ENCODE results near the gene ST6GALNAC2. TPM values are rescaled to one million over a fixed set of nuclear protein-coding genes. Genes with fewer than 3 reads are reported as not detected.

ST6GALNAC2 gene
- total RNA-seq, 1 donor from 2014 or later = 1.5 TPM

- Mint-ChIP-seq H3K4me1 (ENCODE audit: low read depth) (peaks cover 12% of the 10 kb centered on the region), H3K27me3 (ENCODE audit: low read depth) (no peaks in the 10 kb centered on the region), H3K4me3 (ENCODE audit: unreplicated experiment) (peak overlapping the region; percentile 46), H3K36me3 (ENCODE audit: low read depth) (no peaks in the 10 kb centered on the region), H3K9me3 (ENCODE audit: low read depth) (no peaks in the 10 kb centered on the region), H3K27ac (ENCODE audit: unreplicated experiment) (no peak overlapping the region)
- no peak for TF ChIP-seq CTCF (IDR thresholded peaks at IDR 0.05)
- DNase-seq (ENCODE audit: low spot score) = peak; percentile 60
Measured at GRCh38 chr17:76538941-76539570, 46.6 kb downstream of the ST6GALNAC2 start.

GRCh38 chr17:76538281-76538931 lies 47.3 kb downstream of the ST6GALNAC2 start:
- DNase-seq (ENCODE audit: low spot score) = peak; percentile 86
- Mint-ChIP-seq H3K9me3 (ENCODE audit: low read depth) (no peaks in the 10 kb centered on the region), H3K4me1 (ENCODE audit: low read depth) (peaks cover 10% of the 10 kb centered on the region), H3K36me3 (ENCODE audit: low read depth) (no peaks in the 10 kb centered on the region), H3K27ac (ENCODE audit: unreplicated experiment) (no peak overlapping the region), H3K4me3 (ENCODE audit: unreplicated experiment) (peak overlapping the region; percentile 46), H3K27me3 (ENCODE audit: low read depth) (no peaks in the 10 kb centered on the region)
- no peak for TF ChIP-seq CTCF (IDR thresholded peaks at IDR 0.05)

- Mint-ChIP-seq H3K4me1 (ENCODE audit: low read depth) (peaks cover 10% of the 10 kb centered on the region), H3K9me3 (ENCODE audit: low read depth) (no peaks in the 10 kb centered on the region), H3K4me3 (ENCODE audit: unreplicated experiment) (peak within 1 kb of the TSS; percentile 53), H3K27ac (ENCODE audit: unreplicated experiment) (no peak within 1 kb of the TSS), H3K27me3 (ENCODE audit: low read depth) (no peaks in the 10 kb centered on the region), H3K36me3 (ENCODE audit: low read depth) (no peaks in the 10 kb centered on the region)
- TF ChIP-seq CTCF (IDR thresholded peaks at IDR 0.05) = no peak
- DNase-seq (ENCODE audit: low spot score) = peak; percentile 78
Measured at GRCh38 chr17:76537578-76538280, 47.9 kb downstream of the ST6GALNAC2 start, which contains the start of gene CYGB. Gene CYGB (minus strand): TSS chr17:76537709. CDS start chr17:76537542, 167 bp downstream.

GRCh38 chr17:76537288-76537577 lies 48.4 kb downstream of the ST6GALNAC2 start:
- TF ChIP-seq CTCF (IDR thresholded peaks at IDR 0.05) = no peak
- H3K4me3 Mint-ChIP-seq (ENCODE audit: unreplicated experiment) = peak overlapping the region; percentile 53
- no peak overlapping the region for H3K27ac Mint-ChIP-seq (ENCODE audit: unreplicated experiment)
- H3K4me1 Mint-ChIP-seq (ENCODE audit: low read depth) = peaks cover 10% of the 10 kb centered on the region
- H3K27me3 Mint-ChIP-seq (ENCODE audit: low read depth) = no peaks in the 10 kb centered on the region
- H3K9me3 Mint-ChIP-seq (ENCODE audit: low read depth) = no peaks in the 10 kb centered on the region
- H3K36me3 Mint-ChIP-seq (ENCODE audit: low read depth) = no peaks in the 10 kb centered on the region
- DNase-seq (ENCODE audit: low spot score) = peak; percentile 79

GRCh38 chr17:76536511-76537287 lies 49.0 kb downstream of the ST6GALNAC2 start:
- no peaks in the 10 kb centered on the region for H3K27me3 Mint-ChIP-seq (ENCODE audit: low read depth)
- DNase-seq (ENCODE audit: low spot score) = peak; percentile 75
- no peak for TF ChIP-seq CTCF (IDR thresholded peaks at IDR 0.05)
- H3K27ac Mint-ChIP-seq (ENCODE audit: unreplicated experiment) = no peak overlapping the region
- H3K4me1 Mint-ChIP-seq (ENCODE audit: low read depth) = peaks cover 14% of the 10 kb centered on the region
- peak overlapping the region; percentile 9 for H3K4me3 Mint-ChIP-seq (ENCODE audit: unreplicated experiment)
- no peaks in the 10 kb centered on the region for H3K36me3 Mint-ChIP-seq (ENCODE audit: low read depth)
- no peaks in the 10 kb centered on the region for H3K9me3 Mint-ChIP-seq (ENCODE audit: low read depth)

All from chondrocyte (in vitro differentiated cells).